ENCODE data around the gene SGCA. TPM values are rescaled to one million over a fixed set of nuclear protein-coding genes. Genes with fewer than 3 reads are reported as not detected.

SGCA gene
- total and polyA plus RNA-seq, 2 donors (not counting 3 experiments of a cell fraction or from before 2014, with no cell fraction given) = not detected

DNA sequence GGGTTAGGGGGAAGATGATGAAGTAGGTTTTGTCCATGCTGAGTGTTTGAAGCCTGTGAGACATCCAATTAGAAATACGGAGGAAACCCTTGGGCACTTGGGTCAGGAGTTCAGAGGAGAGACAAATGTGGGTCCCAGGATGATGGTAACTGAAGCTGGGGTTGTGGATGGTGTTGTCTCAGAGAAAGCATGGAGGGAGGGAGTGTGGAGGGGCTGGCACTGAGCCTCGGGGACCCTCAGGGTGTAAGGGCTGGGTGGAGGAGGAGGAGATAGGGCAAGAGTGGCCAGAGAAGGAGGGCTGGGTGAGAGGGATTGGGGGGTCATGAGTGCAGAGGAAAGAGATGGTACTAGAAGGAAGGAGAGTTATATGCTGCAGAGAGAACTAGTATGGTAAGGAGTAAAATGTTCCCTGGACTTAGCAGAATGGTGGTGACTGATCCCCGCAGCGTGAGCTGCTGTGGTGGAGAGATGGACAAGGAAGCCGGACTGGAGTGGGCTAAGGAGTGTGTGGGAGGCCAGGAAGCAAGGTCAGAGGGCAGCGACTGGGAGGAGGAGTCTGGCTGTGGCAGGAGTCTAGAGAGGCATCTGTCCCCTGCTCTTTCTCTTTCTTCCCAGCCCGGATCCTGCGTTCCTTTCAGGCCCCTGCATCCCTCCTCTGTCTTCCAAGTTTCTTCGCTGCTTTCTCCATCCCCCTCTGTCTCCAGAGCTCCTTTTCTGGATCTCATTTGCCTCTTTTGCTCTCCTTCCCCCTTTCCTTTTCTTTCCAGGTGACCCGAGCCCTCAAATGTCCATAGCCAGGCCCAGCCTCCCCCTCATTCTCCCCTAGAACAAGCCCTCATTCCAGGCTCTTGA lies 39.5 kb downstream of the SGCA start:
- FAIRE-seq (no peak), DNase-seq (ENCODE audit: low read depth, low spot score) (no peak)
- H3K9me1 ChIP-seq (replicated peaks; ENCODE audit: control insufficient read depth, extremely low read depth, insufficient read depth, low read length) = no peaks in the 10 kb centered on the region
- BruUV-seq (replicated peaks) = no TSS peak
- no peak for TF ChIP-seq POLR2A (IDR thresholded peaks at IDR 0.05; ENCODE audit: low read depth, low read length)
- no peak for TF ChIP-seq FOS (IDR thresholded peaks at IDR 0.05; ENCODE audit: borderline replicate concordance, insufficient read depth, low read length)
- TF ChIP-seq CTCF (IDR thresholded peaks at IDR 0.05; ENCODE audit: extremely low read depth in 1 of 2, insufficient read depth in 1 of 2, low read depth in 1 of 2, low read length in 2 of 2) = no peak
- TF ChIP-seq, protein P1, sequence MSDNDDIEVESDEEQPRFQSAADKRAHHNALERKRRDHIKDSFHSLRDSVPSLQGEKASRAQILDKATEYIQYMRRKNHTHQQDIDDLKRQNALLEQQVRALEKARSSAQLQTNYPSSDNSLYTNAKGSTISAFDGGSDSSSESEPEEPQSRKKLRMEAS (IDR thresholded peaks at IDR 0.05; ENCODE audit: insufficient read depth, insufficient read length) = no peak
- no peak for TF ChIP-seq POLR2AphosphoS5 (IDR thresholded peaks at IDR 0.05; ENCODE audit: insufficient read depth, low read depth, low read length)
- POLR2A ChIA-PET = no interaction called here
- H3K79me2 ChIP-seq (ENCODE audit: control insufficient read depth, insufficient read depth, low read length) = no peaks in the 10 kb centered on the region
- H3K36me3 ChIP-seq (ENCODE audit: control insufficient read depth in 2 of 2, extremely low read depth in 1 of 2, insufficient read depth in 2 of 2, low read length in 2 of 2) = no peaks in the 10 kb centered on the region
- H3K9me3 ChIP-seq (replicated peaks; ENCODE audit: control insufficient read depth, insufficient read depth, low read length) = no peaks in the 10 kb centered on the region
- H3K27me3 ChIP-seq (ENCODE audit: control insufficient read depth in 2 of 2, insufficient read depth in 2 of 2, low read length in 2 of 2) = peaks cover 16 to 25% of the 10 kb centered on the region in 2 experiments
- H3K4me3 ChIP-seq (replicated peaks in 1 of 3; ENCODE audit: insufficient read depth in 1 of 3, low read depth in 1 of 3, low read length in 3 of 3) = no peak overlapping the region
- peaks cover 3% of the 10 kb centered on the region for H3K4me1 ChIP-seq (ENCODE audit: control insufficient read depth, extremely low read depth, insufficient read depth, low read length)
- CTCF ChIA-PET = interaction anchor here (2.0 to 2.3 kb wide), 2 partner anchors 10 to 36 kb away, joined by 6 to 8 read pairs; no protein-coding TSS in a partner anchor
- no peak overlapping the region for H3K4me2 ChIP-seq (ENCODE audit: insufficient read depth, low read length)
- H4K20me1 ChIP-seq (replicated peaks; ENCODE audit: control insufficient read depth, extremely low read depth, insufficient read depth, low read length) = no peaks in the 10 kb centered on the region
- H3K27ac ChIP-seq (ENCODE audit: insufficient read depth, low read depth, low read length) = no peak overlapping the region
- no peak overlapping the region for H3K9ac ChIP-seq (replicated peaks; ENCODE audit: extremely low read depth, insufficient read depth, low read length)
- no peak overlapping the region for H2AFZ ChIP-seq (ENCODE audit: low read depth, low read length)
- intact Hi-C loops (cut with micrococcal nuclease) = no loop called here
- dilution Hi-C loops (cut with MboI; ENCODE audit: extremely low pct_ligation_motif_present, low sequenced_read_pairs) = no loop called here

Measured in endothelial cell of umbilical vein (primary cell).